ENCODE measurements around the gene ARSI.

Gene ARSI

GRCh38 chr5:150325426-150325825 is 22.7 kb upstream of the ARSI start:
- no peak for DNase-seq

- no peak for DNase-seq
Measured at GRCh38 chr5:150323819-150324218, 21.1 kb upstream of the ARSI start.

- DNase-seq, result no peak
Measured at GRCh38 chr5:150323092-150323491, 20.4 kb upstream of the ARSI start.

GRCh38 chr5:150322202-150322601 is 19.5 kb upstream of the ARSI start:
- DNase-seq, result no peak

- DNase-seq, result no peak
Measured at GRCh38 chr5:150321784-150322183, 19.1 kb upstream of the ARSI start.

- no peak for DNase-seq
Measured at GRCh38 chr5:150321211-150321610, 18.5 kb upstream of the ARSI start.

GRCh38 chr5:150320044-150320613 is 17.4 kb upstream of the ARSI start:
- DNase-seq, result no peak

- no peak for DNase-seq
Measured at GRCh38 chr5:150319484-150319790, 16.7 kb upstream of the ARSI start.

- no peak for DNase-seq
Measured at GRCh38 chr5:150318613-150319483, 16.1 kb upstream of the ARSI start.

- no peak for DNase-seq
Measured at GRCh38 chr5:150317048-150318003, 14.6 kb upstream of the ARSI start.

GRCh38 chr5:150316320-150316719 is 13.6 kb upstream of the ARSI start:
- no peak for DNase-seq

GRCh38 chr5:150315245-150315644 is 12.5 kb upstream of the ARSI start:
- no peak for DNase-seq

GRCh38 chr5:150313921-150314716 is 11.4 kb upstream of the ARSI start:
- no peak for DNase-seq

GRCh38 chr5:150313501-150313900 is 10.8 kb upstream of the ARSI start:
- DNase-seq, result no peak

GRCh38 chr5:150312518-150312917 is 9.8 kb upstream of the ARSI start:
- DNase-seq, result no peak

GRCh38 chr5:150311015-150311692 is 8.4 kb upstream of the ARSI start:
- DNase-seq, result no peak

- DNase-seq, result no peak
Measured at GRCh38 chr5:150310246-150310645, 7.5 kb upstream of the ARSI start.

GRCh38 chr5:150309886-150310239 is 7.2 kb upstream of the ARSI start:
- no peak for DNase-seq

GRCh38 chr5:150309101-150309885 is 6.6 kb upstream of the ARSI start:
- no peak for DNase-seq

- DNase-seq, result no peak
Measured at GRCh38 chr5:150307617-150308426, 5.1 kb upstream of the ARSI start.

GRCh38 chr5:150306775-150307174 is 4.1 kb upstream of the ARSI start:
- no peak for DNase-seq
